Measurements from ENCODE around the gene IRGC.
"Not testable (repeated sequence)": the region's sequence is repeated elsewhere in the genome, so short reads cannot be mapped to it uniquely, and the experiment has no call there.

- not testable (repeated sequence) for TF ChIP-seq POLR2A, CTCF (IDR thresholded peaks at IDR 0.05)
Observed at GRCh38 chr19:43682269-43682668, 33.6 kb upstream of the IRGC start.

All from esophagus squamous epithelium (tissue), 4 donors.